SK-N-SH (cell line): Measurements from ENCODE around the gene SMIM41. TPM values are rescaled to one million over a fixed set of nuclear protein-coding genes. Genes with fewer than 3 reads are reported as not detected.

Experiments used
- CTCF ChIA-PET: fragments of 300-600, 350-600 bp; formaldehyde crosslinking; extraction: SDS; loops from one replicate; lab custom pipeline; 2021; lab: Yijun Ruan, JAX
- POLR2A ChIA-PET: fragments of 350-600 bp; sonication (Branson Sonifier 250); formaldehyde crosslinking; extraction: SDS; loops from one replicate; lab custom pipeline; 2020; ENCODE audit warnings: antibody characterized with exemption, inconsistent platforms; lab: Yijun Ruan, JAX
- DNase-seq: peaks from one replicate; pipeline ENCODE4 v3.0.0; 2012
- H2AFZ ChIP-seq: fragments of 200-600 bp; sonication (generic); 2 replicates; pipeline ENCODE4 v1.8.1; 2016; ENCODE audit warnings: antibody characterized with exemption, mild to moderate bottlenecking, low read depth
- H3F3A ChIP-seq: fragments of 200-600 bp; sonication (generic); replicated peaks from 2 replicates; pipeline ENCODE3; 2016; ENCODE audit warnings: antibody characterized with exemption, mild to moderate bottlenecking; ENCODE audit not compliant: insufficient read depth
- H3K27ac ChIP-seq, 2 experiments: fragments of 200-500 bp in 1 of 2; fragments of 200-600 bp in 1 of 2; sonication (Bioruptor generic) in 1 of 2; sonication (generic), shearing (Covaris generic) in 1 of 2; 2 replicates each; pipeline versions ENCODE4 v1.5.1 to v1.6.1; 2014 to 2016; ENCODE audit warnings: low read depth in 2 of 2, inconsistent platforms in 1 of 2, low read length in 1 of 2, mild to moderate bottlenecking in 1 of 2, mixed read lengths in 1 of 2
- H3K27me3 ChIP-seq: fragments of 200-600 bp; sonication (generic), shearing (Covaris generic); 2 replicates; pipeline ENCODE4 v1.6.1; 2016; ENCODE audit warnings: mixed run types; ENCODE audit not compliant: insufficient read depth
- H3K36me3 ChIP-seq, 2 experiments: fragments of 200-500 bp in 1 of 2; fragments of 200-600 bp in 1 of 2; sonication (Bioruptor generic) in 1 of 2; sonication (generic) in 1 of 2; replicated peaks in 1 of 2; 2 replicates each; pipeline versions ENCODE3 to v1.5.1; 2014 to 2016; ENCODE audit warnings: low read length in 1 of 2, mild to moderate bottlenecking in 1 of 2; ENCODE audit not compliant: insufficient read depth in 2 of 2, control insufficient read depth in 1 of 2
- H3K4me1 ChIP-seq, 2 experiments: fragments of 200-500 bp in 1 of 2; fragments of 200-600 bp in 1 of 2; sonication (Bioruptor generic) in 1 of 2; sonication (generic), shearing (Covaris generic) in 1 of 2; 2 replicates each; pipeline versions ENCODE4 v1.5.1 to v1.6.1; 2014 to 2016; ENCODE audit warnings: low read depth in 1 of 2, low read length in 1 of 2, mixed run types in 1 of 2; ENCODE audit not compliant: insufficient read depth in 2 of 2, control insufficient read depth in 1 of 2
- H3K4me2 ChIP-seq: fragments of 200-600 bp; sonication (generic), shearing (Covaris generic); 2 replicates; pipeline ENCODE4 v1.6.1; 2017; ENCODE audit warnings: mixed run types
- H3K4me3 ChIP-seq, 2 experiments: fragments of 200-500 bp in 1 of 2; fragments of 200-600 bp in 1 of 2; sonication (Bioruptor generic) in 1 of 2; sonication (generic), shearing (Covaris generic) in 1 of 2; 2 replicates each; pipeline versions ENCODE4 v1.5.1 to v1.8.1; 2014 to 2016; ENCODE audit warnings: low read depth in 2 of 2, inconsistent platforms in 1 of 2, low read length in 1 of 2, mild to moderate bottlenecking in 1 of 2, mixed read lengths in 1 of 2, moderate library complexity in 1 of 2
- H3K79me2 ChIP-seq: fragments of 200-600 bp; sonication (generic); 2 replicates; pipeline ENCODE4 v1.8.1; 2017; ENCODE audit warnings: mild to moderate bottlenecking; ENCODE audit not compliant: insufficient read depth
- H3K9ac ChIP-seq: fragments of 200-600 bp; sonication (generic); 2 replicates; pipeline ENCODE4 v1.6.1; 2017; ENCODE audit warnings: mixed run types
- H3K9me2 ChIP-seq: fragments of 200-600 bp; sonication (generic); 2 replicates; pipeline ENCODE4 v1.6.1; 2017; ENCODE audit warnings: mixed run types
- H3K9me3 ChIP-seq: fragments of 200-600 bp; sonication (generic); 2 replicates; pipeline ENCODE4 v1.6.1; 2017; ENCODE audit warnings: mixed run types, mild to moderate bottlenecking, moderate library complexity
- H4K20me1 ChIP-seq: fragments of 200-600 bp; sonication (generic); 2 replicates; pipeline ENCODE4 v1.6.1; 2017; ENCODE audit warnings: mild to moderate bottlenecking, mixed run types; ENCODE audit not compliant: insufficient read depth
- CHD2 ChIP-seq: fragments of 150-350 bp; IDR thresholded peaks from 2 replicates; pipeline ENCODE4 v1.6.1; 2018; ENCODE audit warnings: low read length; ENCODE audit not compliant: partially characterized antibody
- ELF1 ChIP-seq: IDR thresholded peaks from 2 replicates; pipeline ENCODE4 v1.4.0; 2012
- FOSL2 ChIP-seq: IDR thresholded peaks from 2 replicates; pipeline ENCODE4 v1.4.0; 2012; ENCODE audit warnings: low read depth, mild to moderate bottlenecking, moderate library complexity, borderline replicate concordance
- GABPA ChIP-seq: IDR thresholded peaks from 2 replicates; pipeline ENCODE4 v1.4.0; 2012; ENCODE audit warnings: low read depth, mild to moderate bottlenecking
- GATA2 ChIP-seq: sonication (generic); formaldehyde crosslinking; IDR thresholded peaks from 2 replicates; pipeline ENCODE4 v1.5.0; 2020; ENCODE audit warnings: mild to moderate bottlenecking, missing genetic modification reagents
- JUND ChIP-seq: IDR thresholded peaks from 2 replicates; pipeline ENCODE4 v1.4.0; 2012
- MEF2A ChIP-seq: IDR thresholded peaks from 2 replicates; pipeline ENCODE4 v1.4.0; 2012; ENCODE audit warnings: low read depth, borderline replicate concordance
- MXI1 ChIP-seq: IDR thresholded peaks from 2 replicates; pipeline ENCODE4 v1.6.1; 2012; ENCODE audit warnings: mild to moderate bottlenecking, low read depth, low read length, improper control_type of control experiment
- NFIC ChIP-seq: IDR thresholded peaks from 2 replicates; pipeline ENCODE4 v1.4.0; 2012; ENCODE audit warnings: borderline replicate concordance
- RCOR1 ChIP-seq: fragments of 150-350 bp; IDR thresholded peaks from 2 replicates; pipeline ENCODE4 v1.6.1; 2017; ENCODE audit warnings: antibody characterized with exemption, low read length
- RFX5 ChIP-seq: IDR thresholded peaks from 2 replicates; pipeline ENCODE4 v1.6.1; 2012; ENCODE audit warnings: mild to moderate bottlenecking, improper control_type of control experiment, low read length
- RXRA ChIP-seq: IDR thresholded peaks from 2 replicates; pipeline ENCODE4 v1.4.0; 2012; ENCODE audit warnings: low read depth, mild to moderate bottlenecking, borderline replicate concordance
- SMC3 ChIP-seq: IDR thresholded peaks from 2 replicates; pipeline ENCODE4 v1.6.1; 2012; ENCODE audit warnings: low read depth, low read length, improper control_type of control experiment
- TCF12 ChIP-seq: IDR thresholded peaks from 2 replicates; pipeline ENCODE4 v1.4.0; 2012
- WGBS: methylation state at CpG from one replicate; pipeline ENCODE4 v1.1.6; 2017; ENCODE audit warnings: low lambda C conversion rate; 5-methylcytosine and 5-hydroxymethylcytosine counted together
- polyA plus RNA-seq, 3 experiments: library from polyadenylated mRNA; depleted of rRNA; stranded (reverse); fragments of >200 nt; gene quantifications; 2 replicates each; pipeline ENCODE4 v1.2.3, GENCODE V29; 2012
- TF ChIP-seq, protein P1 (sequence below): IDR thresholded peaks from 2 replicates; pipeline ENCODE4; 2012
- TF ChIP-seq, protein P2 (sequence below): IDR thresholded peaks from 2 replicates; pipeline ENCODE4 v1.4.0; 2012; ENCODE audit warnings: low read depth
- TF ChIP-seq, protein P3 (sequence below): IDR thresholded peaks from 2 replicates; pipeline ENCODE4 v1.6.1; 2012; ENCODE audit warnings: mild to moderate bottlenecking, low read depth, low read length, moderate library complexity
- TF ChIP-seq, protein P4 (sequence below): IDR thresholded peaks from 2 replicates; pipeline ENCODE4 v1.4.0; 2012; ENCODE audit warnings: low read depth, borderline replicate concordance

The SMIM41 gene
- polyA plus RNA-seq, 1 of the 3 experiments (the other 2 are of a cell fraction), result not detected

DNA sequence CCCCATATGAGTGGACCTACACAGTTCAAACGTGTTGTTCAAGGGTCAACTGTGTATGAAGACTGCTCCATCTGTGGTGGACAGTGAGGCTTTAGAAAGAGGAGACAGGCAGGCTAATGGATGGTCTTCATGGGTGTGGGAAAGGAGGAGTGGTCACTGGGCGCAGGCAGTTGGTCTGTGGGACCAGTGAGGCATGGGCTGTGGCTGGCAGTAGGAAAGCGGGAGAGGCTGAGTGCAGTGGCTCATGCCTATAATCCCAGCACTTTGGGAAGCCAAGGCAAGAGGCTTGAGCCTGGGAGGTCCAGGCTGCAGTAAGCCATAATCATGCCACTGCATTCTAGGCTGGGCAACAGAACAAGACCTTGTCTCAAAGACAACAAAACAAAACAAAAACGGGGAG is 30.2 kb upstream of the SMIM41 start (continued):
- no peak for TF ChIP-seq GATA2 (CRISPR knock-in tag)
- TF ChIP-seq FOSL2, result no peak
- TF ChIP-seq, all 33 proteins: peak for 0

DNA sequence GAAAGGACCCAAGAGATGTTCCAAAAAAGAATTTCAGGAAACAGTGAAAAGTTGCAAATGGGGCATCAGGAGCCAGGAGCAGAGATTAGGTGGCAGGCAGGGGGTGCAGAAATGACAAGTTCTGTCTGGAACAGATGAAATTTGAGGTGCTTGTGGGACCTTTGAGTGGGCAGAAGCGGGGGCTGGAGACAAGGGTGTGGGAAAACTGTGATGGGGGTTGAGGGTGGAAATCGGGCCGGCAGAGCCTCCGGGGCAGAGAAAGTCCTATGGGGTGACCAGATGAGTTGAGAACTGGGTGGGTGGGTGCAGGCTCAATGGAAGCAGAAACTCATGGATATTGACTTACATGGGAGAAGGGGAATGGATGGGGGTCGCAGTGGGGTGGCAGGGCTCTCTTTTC is 29.8 kb upstream of the SMIM41 start:
- Histone ChIP-seq H3K9me3 (no peaks in the 10 kb centered on the region), H3K9ac (no peak overlapping the region), H3K79me2 (no peaks in the 10 kb centered on the region), H3K36me3 (no peaks in the 10 kb centered on the region), H4K20me1 (peaks cover 14% of the 10 kb centered on the region), H3K9me2 (no peaks in the 10 kb centered on the region), H3K4me1 (peaks cover 8 to 12% of the 10 kb centered on the region in 2 experiments; a peak in 2 of 4 replicates), H3K4me3 (no peak overlapping the region), H3K27ac (no peak overlapping the region), H3K4me2 (no peak overlapping the region), H3F3A (peaks cover 8% of the 10 kb centered on the region), H3K27me3 (no peaks in the 10 kb centered on the region), H2AFZ (no peak overlapping the region)
- ChIA-PET POLR2A (interaction anchor here (0.6 kb wide), 1 partner anchor 46 kb away, joined by 3 read pairs; no protein-coding TSS in a partner anchor), CTCF (interaction anchor here (2.2 to 15.6 kb wide), 2 partner anchors 8 to 22 kb away, joined by 6 to 279 read pairs; no protein-coding TSS in a partner anchor)
- over 99% methylated on average over 5 of the region's 5 CpGs for WGBS
- no peak for DNase-seq
- TF ChIP-seq SMC3, result no peak
- TF ChIP-seq JUND, result no peak
- TF ChIP-seq CHD2, result no peak
- no peak for TF ChIP-seq RXRA
- no peak for TF ChIP-seq RCOR1
- TF ChIP-seq, protein P1, sequence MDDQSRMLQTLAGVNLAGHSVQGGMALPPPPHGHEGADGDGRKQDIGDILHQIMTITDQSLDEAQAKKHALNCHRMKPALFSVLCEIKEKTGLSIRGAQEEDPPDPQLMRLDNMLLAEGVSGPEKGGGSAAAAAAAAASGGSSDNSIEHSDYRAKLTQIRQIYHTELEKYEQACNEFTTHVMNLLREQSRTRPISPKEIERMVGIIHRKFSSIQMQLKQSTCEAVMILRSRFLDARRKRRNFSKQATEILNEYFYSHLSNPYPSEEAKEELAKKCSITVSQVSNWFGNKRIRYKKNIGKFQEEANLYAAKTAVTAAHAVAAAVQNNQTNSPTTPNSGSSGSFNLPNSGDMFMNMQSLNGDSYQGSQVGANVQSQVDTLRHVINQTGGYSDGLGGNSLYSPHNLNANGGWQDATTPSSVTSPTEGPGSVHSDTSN, result no peak
- TF ChIP-seq ELF1, result no peak
- no peak for TF ChIP-seq GABPA
- no peak for TF ChIP-seq TCF12
- TF ChIP-seq FOSL2, result no peak
- TF ChIP-seq, protein P2, sequence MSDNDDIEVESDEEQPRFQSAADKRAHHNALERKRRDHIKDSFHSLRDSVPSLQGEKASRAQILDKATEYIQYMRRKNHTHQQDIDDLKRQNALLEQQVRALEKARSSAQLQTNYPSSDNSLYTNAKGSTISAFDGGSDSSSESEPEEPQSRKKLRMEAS, result no peak
- no peak for TF ChIP-seq MXI1
- TF ChIP-seq NFIC, result no peak
- no peak for TF ChIP-seq MEF2A
- TF ChIP-seq RFX5, result no peak
- TF ChIP-seq, protein P3, sequence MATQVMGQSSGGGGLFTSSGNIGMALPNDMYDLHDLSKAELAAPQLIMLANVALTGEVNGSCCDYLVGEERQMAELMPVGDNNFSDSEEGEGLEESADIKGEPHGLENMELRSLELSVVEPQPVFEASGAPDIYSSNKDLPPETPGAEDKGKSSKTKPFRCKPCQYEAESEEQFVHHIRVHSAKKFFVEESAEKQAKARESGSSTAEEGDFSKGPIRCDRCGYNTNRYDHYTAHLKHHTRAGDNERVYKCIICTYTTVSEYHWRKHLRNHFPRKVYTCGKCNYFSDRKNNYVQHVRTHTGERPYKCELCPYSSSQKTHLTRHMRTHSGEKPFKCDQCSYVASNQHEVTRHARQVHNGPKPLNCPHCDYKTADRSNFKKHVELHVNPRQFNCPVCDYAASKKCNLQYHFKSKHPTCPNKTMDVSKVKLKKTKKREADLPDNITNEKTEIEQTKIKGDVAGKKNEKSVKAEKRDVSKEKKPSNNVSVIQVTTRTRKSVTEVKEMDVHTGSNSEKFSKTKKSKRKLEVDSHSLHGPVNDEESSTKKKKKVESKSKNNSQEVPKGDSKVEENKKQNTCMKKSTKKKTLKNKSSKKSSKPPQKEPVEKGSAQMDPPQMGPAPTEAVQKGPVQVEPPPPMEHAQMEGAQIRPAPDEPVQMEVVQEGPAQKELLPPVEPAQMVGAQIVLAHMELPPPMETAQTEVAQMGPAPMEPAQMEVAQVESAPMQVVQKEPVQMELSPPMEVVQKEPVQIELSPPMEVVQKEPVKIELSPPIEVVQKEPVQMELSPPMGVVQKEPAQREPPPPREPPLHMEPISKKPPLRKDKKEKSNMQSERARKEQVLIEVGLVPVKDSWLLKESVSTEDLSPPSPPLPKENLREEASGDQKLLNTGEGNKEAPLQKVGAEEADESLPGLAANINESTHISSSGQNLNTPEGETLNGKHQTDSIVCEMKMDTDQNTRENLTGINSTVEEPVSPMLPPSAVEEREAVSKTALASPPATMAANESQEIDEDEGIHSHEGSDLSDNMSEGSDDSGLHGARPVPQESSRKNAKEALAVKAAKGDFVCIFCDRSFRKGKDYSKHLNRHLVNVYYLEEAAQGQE, result no peak
- TF ChIP-seq, protein P4, sequence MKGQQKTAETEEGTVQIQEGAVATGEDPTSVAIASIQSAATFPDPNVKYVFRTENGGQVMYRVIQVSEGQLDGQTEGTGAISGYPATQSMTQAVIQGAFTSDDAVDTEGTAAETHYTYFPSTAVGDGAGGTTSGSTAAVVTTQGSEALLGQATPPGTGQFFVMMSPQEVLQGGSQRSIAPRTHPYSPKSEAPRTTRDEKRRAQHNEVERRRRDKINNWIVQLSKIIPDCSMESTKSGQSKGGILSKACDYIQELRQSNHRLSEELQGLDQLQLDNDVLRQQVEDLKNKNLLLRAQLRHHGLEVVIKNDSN, result no peak
- TF ChIP-seq GATA2 (CRISPR knock-in tag), result no peak
